Measurements from ENCODE around the gene ENPP7.
A peak's percentile ranks its signal among the peaks of the same experiment; 100 is the strongest.

The ENPP7 gene

DNA sequence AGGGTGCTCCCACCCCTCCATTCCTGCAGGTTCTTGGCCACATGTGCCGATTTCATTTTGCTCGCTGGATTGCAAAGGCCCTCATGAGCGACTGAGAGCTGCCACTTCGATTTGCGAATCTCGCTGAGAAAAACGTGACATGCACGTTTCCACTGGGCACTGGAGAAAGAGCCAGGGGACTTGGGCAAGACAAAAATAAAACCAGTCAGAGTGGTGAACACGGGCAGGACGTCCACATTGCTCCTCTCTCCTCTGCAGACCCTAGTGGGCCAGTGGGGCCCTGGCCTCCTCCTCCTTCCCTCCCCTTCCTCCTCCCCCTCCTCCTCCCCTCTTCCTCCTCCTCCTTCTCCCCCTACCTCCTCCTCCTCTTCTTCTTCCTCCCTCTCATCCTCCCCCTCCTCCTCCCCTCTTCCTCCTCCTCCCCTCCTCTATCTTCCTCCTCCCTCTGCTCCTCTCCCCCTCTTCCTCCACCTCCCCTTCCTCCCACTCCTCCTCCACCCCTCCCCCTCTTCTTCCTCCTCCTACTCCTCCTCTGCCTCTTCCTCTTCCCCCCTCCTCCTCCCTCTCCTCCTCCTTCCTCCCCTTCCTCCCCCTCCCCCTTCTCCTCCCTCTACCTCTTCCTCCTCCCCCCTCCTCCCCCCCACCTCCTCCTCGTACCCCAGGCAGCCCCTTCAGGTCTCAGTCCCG, 28.1 kb upstream of the ENPP7 start:
- DNase-seq (ENCODE audit: low read depth), result no peak

DNA sequence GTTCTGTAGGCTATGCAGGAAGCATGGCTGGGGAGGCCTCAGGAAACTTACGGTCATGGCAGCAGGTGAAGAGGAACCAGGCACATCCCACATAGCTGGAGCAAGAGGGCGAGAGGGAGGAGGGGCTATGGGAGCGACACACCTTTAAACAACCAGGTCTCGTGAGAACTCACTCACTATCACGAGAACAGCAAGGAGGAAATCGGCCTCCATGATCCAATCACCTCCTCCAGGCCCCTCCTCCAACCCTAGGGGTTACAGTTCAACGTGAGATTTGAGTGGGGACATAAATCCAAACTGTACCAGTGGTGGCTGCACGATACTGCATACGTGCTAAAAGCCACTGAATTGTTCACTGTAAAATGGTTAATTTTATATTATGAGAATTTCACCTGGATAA, 26.1 kb upstream of the ENPP7 start:
- no peak for DNase-seq (ENCODE audit: low read depth)

DNA sequence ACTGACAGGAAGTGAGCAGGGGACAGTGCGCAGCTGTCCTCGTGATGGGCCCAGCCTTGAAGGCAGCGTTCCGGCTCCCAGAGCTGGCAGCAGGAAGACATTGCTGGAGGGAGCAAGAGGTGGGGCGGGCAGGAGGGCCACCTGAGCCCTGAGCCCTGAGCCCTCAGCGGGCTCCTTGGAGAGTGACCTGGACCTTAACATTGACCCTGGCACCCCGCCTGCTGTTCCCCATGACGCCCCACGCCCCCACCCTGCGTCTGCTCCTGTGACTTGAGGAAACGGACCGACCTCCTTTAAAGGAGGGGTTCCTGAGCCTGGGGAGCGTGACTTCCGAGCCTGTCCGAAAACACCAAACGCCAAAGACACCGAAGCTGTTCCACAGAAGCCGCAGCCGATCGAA, 25.1 kb upstream of the ENPP7 start:
- DNase-seq (ENCODE audit: low read depth), result no peak

DNA sequence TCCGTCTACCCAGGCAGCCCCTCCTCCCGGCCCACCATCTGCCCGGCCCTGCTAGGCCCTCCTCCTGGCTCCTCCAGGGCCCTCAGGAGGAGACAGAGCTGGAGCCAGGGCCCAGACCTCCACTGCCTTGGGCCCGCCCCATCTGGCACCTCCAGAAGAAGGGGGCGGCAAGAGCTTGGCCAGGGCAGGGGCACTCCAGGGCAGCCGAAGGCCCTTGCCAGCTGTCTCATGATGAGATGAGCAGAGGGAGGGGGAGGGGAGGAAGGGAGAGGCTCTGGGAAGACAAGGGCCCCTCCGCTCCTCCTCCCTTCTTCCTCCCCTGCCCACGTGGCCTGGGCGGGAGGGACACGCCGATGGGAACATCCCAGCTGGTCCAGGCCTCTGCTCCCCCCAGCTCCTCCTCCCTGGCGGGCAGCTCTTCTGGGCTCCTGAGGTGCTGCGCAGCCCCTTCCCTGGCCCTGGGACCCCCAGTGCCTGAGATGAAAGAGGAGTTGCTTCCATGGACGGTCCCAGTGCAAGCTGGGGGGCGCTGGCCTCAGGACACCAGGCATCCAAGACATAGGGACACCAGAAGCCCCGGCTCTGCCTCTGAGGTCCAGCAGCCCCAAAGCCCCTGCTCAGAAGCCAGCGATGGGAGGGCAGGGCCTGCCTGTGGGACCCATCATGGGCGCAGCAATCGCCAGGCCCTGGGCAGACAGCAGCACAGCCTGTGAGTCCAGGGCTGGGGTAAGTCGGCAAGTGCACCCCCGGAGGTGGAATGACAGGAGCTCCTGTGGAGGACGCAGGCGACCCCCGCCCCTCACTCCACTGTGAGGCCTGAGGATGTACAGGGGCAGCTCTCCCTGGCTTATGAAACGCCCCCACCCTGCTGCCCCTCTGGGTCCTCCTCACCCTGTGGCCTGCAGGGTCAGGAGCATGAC, 23.6 kb upstream of the ENPP7 start:
- DNase-seq (ENCODE audit: low read depth), result no peak

DNA sequence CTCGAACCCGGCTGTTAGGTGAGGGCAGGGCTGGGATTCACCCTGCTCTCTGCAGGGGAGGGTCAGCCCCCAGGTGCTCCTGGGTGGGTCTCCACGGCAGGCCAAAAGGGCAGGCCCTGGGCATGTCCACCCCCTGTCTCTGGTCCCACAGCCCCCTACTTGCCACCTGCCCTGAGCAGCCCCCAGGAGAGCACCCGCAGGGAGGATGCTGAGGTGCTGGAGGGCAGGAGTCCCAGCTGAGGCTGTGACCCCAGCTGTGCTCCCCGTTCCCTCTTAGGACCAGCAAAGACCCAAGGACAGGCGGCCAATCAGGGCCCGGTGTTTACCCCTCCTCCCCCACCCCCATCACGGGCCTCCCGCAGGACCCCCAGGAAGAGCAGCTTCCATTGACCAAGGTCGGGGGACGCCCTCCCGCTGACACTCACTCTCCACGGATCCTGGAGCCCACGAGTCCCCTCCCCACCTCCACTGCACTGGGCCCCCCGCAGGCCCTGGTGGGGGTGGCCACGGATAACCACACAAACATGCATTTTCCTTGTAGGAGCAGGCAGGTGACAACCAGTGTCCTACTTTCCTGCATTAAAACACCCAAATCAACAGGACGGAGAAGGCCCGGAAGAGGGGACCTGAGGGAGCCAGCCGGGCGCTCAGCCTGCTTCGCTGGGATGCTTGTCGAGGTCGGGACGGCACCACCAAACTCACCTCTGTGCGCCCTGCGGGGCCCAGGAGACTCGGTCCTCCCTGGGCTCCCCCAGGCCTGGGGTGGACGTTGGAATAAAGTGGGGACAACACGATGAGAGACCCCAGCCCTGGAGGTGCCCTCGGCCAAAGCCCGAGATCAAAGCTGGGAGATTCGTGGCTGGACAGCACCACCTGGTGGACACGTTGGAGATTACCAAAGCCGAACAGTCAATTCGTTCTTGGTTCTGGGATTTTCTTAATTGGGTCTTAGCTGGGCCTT, 22.5 kb upstream of the ENPP7 start:
- DNase-seq (ENCODE audit: low read depth), result peak; percentile 40

DNA sequence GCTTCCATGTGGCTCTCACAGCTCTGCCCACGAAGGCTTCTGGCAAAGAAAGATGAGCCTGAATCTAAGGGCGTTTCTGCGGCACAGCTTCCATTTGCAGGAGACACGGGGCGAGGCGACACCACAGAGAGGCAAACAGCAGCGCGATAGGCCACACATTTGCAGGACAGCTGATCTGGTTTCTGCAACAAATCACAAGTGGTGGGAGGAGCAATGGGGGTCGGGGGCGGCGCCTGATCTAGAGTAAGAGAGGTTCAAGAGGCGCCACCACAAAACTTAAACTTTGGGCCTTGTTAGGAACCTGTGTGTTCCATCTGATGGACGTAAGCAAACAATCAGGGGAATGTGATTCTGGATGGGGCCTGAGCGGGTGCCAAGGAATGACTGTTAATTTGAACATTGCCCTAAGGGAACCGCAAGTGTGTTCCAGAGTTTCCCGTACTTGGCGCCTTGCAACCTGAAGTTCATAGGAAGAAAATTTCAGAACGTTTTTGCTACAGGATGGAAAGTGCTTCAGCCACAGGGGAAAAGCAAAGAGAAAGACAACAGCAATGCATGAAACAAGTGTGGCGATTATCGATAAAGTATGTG, 18.9 kb upstream of the ENPP7 start:
- no peak for DNase-seq (ENCODE audit: low read depth)

DNA sequence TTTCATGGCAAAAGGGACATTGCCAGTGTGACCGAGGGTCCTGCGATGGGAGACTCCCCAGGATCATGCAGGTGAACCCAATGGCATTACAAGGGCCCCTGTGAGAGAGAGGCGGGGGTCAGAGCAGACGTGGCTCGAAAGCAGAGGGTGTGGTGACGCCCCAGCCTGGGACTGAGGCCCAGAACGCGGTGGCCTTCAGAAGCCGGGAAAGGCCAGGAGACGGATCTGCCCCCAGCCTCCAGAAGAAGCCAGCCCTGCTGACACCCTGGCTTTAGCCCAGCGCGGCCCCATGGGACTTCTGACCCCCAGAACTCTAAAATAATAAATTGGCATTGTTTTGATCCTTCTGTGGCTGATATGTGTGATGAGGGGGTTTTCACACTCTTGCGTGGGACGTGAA, 17.4 kb upstream of the ENPP7 start:
- DNase-seq (ENCODE audit: low read depth), result no peak

DNA sequence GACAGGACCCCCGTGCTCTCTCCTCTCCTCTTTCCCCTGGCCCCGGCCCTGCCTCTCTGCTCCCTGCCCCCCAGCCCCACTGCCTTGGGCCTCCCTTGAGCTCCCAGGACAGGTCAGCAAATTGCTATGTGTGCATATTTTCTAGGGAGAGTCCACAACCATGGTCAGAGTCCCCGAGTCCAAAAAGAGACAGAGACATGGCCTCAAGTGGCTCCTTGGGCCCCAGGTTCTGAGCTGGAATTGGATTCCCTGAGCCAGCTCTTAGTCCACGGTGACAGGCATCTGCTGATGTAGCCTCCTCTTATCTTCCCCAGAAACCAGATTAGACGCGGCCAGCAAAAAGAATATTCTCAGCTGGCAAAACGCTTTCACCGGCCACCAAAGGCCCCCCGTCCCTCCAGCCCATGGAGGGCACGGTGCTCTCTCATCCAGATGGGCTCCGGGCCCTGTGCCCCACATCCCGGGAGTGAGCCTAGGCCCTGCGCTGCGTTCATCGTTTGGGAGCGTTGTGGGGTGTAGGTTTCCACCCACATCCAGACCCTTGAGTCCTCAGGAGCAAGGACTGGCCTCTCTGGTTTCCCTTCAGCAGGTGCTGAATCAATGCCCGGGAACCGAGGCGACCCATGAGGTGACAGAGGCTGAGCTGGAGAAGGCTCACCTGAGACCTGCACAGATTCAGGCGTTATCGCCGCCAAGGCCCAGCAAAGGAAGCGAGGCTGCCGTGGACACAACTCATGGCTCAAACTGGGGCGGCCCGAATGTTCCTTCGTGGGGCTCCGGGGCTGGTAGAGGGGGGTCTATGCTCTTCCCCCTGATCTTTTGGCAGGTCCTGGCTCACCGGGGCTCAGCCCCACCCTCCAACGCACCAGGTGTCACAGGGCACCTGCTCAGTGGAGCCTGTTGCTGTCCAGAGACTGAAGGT, 16.3 kb upstream of the ENPP7 start:
- DNase-seq (ENCODE audit: low read depth), result no peak

DNA sequence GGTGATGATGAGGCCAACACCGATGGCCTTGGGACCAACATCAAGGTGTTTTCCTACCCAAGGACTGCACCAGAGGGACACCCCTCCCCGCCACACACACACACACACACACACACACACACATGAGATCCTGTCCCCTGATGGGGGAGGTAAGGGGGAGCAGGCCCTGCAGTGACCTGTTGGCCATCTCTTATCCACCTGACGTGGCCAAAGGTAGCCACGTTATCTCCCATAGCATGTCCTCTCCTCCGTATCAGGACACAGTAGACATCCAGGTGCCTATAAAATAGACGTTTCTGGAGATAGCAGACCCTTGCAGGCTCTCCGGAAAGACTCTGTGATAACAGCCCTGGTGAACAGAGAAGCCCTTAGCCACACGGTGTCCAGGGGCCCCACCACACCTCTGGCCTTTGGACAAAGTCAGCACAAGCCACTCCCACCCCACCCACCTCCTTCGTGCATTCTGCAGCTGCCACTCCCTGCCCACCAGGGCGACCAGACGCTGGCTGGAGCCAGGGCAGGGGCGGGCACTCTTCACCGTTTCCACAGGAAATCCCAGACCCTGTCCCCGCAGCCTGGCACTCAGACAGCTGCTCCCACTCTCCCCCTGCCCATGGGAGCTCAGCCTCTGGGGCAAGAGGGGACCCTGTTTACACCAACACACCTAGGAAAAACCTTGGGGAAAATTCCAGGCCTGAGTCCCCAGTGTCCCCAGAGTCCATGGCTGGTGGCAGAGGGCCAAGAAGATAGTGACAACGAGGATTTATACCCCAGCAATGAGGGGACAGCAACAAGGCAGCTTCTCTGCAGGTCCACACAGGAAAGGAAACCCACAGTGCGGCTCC, 15.4 kb upstream of the ENPP7 start:
- DNase-seq (ENCODE audit: low read depth), result no peak

DNA sequence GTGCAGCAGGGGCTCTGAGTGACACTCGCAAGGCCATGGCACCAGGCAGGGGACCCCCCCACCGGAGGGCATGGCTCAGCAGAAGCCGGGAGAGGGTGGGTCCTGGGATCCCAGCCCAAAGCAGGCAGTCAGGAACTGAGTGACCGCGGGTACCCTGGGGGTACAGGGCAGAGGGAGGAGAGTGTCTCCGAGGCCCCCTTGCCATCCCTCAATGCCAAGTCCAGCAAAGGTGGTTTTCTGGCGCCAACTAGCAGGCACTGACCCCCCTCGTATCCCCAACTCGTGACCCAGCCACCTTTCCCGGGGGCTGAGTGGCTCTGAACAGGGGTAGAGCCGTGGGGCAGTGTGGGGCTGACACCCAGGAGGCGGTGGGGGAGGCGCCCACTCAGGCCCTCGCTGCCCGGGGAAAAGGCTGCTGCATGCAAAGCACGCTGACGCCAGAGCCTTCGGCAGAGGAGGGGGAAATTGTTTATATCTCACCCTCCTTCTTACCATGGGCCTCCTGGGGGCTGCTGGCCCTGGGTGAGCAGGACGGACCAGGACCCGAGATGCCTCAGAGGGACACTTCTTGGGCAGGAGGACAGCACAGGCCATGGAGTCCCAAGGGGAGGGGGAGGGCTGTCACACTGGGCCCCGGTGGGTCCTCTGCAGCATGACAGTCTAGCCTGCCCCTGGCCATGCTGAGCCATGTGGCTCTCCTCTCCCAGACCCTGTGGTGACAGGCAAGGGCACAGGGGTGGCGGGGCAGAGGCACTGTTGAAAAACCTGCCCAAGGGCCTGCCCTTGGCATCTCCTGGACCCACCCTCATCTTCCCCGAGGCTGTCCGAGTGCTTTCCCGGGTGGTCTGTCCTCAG, 14.6 kb upstream of the ENPP7 start:
- DNase-seq (ENCODE audit: low read depth), result no peak

DNA sequence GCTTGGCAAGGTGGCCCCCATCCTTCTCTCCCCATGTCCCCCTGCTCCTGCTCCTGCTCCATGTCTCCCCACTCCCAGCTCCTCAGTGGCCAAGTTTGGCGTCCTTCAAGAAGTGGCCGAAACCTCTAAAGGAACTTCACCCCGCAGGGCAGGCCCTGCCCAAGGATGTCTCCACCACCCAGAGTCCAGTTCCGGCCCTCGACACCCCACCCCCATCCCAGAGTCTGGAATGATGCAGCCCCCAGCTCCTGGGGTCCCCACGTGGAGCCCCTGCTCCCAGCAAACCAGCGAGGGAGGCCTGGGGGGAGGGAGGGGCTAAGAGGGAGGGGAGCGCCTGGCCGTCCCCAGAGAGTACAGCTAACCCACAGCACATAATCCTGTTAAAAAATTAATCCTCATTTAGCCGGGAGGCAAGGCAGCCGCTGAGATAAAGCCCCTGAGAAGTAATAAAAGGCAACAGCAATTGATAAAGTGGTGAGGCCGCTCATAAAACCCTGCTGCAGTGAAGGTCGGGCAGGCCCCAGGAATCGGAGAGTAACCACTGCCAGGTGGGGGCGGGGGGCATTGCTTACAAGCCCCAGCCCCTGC, 9.9 kb upstream of the ENPP7 start:
- DNase-seq (ENCODE audit: low read depth), result no peak

DNA sequence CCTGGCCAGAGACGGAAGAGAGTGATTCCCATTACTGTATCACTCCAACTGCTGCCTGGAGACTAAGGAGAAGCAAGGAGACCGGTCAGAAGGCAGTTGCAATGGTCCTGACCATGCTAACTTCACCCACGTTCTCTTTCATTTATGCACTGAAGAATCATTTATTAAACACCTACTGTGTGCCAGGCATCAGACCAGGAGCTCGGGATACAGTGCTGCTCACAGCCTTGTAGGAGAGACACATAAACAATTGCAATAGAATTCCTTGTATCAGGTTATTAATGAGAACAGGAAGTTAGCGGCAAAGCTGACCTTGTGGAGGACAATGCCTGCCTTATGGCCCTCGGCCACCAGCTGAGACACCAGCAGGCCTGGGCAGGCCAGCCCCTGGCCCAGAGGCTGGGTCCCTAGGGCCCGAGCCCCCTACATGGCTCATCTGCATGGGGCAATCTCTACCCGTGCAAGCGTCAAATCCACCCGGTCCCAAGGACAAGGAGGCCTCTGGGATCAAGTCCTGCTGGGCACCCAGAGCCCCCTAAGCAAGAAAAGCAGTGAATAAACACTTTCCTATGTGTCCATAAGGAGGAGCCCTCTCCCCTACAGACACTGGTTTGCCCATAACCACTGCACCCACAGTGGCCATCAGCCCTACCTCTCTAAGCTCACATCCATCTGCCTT, 8.6 kb upstream of the ENPP7 start:
- no peak for DNase-seq (ENCODE audit: low read depth)

DNA sequence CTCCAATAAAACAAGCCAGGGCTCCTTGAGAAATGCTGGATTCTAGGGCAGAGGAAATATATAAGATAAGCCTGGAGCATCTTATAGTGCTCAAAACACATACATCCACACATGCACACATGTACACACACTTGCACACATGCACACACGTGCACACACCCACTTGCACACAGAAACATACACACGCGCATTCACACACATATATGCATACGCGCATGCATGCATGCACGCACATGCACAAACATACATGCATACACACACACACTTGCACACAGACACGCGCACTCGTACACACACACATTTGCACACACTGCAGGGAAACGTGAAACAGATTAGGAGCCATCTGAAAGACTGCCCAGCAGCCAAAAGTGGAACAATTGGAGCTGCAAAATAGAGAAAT, 8.0 kb upstream of the ENPP7 start:
- no peak for DNase-seq (ENCODE audit: low read depth)

DNA sequence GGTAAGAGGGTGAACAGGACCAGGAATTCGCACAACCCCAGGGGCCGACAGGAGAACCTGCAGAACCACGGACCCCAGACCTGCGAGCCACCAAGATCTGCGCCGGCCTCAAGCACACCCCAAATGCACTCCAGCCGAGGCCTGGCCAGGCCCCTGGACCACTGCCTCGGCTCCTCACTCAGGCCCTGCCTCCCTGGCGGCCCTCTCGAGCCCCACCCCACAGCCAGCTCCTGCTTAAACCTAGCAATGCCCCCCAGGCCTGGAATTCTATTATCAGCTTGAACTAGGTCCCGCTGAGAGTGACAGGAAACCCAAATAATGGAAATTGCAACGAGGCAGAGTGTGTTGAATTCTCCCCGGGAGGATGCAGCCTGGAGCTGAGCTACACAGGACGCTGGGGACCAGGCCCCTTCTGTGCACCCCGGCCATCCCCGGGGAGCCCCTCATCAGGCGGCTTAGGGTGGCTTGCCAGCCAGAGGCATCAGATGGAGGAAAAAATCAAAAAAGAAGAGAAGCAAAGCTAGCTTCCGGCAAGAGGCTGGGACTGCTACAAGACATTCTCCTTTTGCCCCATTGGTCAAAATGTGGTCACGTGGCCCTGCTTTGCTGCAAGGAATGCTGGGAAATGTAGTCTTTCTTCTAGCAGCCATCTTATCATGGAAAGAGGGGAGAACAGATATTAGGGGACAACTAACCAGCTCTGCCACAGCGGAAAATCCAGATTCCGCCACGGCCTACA, 2.4 kb upstream of the ENPP7 start:
- DNase-seq (ENCODE audit: low read depth), result peak; percentile 79

DNA sequence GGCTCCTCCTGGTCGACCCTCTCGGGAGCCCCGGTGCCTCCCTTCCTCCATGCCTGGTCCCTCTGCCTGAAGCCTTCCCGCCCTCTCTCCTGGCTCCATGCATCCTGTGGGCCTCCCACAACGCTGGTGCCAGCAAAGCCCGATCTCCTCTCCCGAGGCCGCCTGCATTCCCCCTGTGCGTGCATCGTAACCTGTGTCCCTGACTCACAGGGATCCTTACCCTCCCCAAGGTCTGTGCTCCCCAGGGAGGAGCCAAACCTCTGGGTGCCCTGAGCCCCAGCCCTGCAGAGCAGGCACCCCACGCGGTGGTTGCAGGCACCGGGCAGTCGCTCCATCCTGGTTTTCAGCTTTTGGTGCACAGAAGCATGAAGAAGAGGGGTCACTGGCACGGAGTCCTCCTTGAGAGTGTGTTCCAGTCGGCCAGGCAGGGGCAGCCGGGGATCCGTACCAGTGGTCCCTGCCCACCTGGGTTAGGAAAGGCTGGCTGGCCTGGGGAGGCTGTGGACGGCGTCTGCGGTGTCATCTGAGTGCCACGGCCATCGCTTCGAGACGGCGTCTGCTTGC, 1.8 kb upstream of the ENPP7 start:
- no peak for DNase-seq (ENCODE audit: low read depth)

DNA sequence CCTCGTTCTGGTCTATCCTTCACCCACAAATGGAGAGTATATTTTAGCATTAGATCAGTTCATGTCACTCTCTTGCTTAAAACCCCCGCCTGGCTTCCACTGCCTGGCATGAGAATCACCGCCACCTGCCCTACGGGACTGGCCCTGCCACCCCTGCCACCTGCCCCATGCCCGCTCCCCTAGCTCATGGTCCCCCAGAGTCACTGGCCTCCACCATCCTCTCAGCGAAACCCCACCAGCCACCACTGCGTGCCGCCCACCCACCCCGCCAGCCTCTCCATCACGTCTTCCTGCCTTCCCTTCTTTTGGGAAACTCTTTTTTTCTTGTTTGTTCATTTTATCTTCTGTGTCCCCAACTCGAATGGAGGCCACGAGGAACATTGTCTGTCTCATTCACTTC, 982 bp upstream of the ENPP7 start:
- DNase-seq (ENCODE audit: low read depth), result no peak

DNA sequence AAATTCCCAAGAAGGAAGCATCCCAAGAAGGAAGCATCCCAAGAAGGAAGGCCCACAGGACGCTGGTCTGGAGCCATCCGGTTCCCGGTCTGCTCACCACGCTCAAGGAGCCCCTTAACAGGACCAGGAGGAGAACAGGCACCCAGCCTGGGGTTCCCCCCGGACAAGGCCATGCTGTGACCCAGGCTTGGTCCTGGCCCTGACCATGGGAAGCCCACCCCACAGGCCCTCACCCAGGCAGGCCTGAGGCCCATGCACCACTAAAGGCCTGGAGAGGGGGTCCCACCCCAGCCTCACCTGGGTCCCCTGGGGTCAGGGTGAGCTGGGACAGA, 340 bp upstream of the ENPP7 start:
- DNase-seq (ENCODE audit: low read depth), result no peak

All from T follicular helper cell (primary cell).